DOHH2 (cell line): Measurements from ENCODE around the gene ARL16.

ENCODE experiments used
- H3F3A ChIP-seq: fragments of 200-600 bp; sonication (generic), shearing (Covaris generic); 2 replicates; pipeline ENCODE4 v1.6.0; 2016; ENCODE audit warnings: antibody characterized with exemption, mild to moderate bottlenecking; ENCODE audit not compliant: control insufficient read depth, insufficient read depth
- H3K27ac ChIP-seq: fragments of 200-600 bp; sonication (generic); 2 replicates; pipeline ENCODE4 v1.5.1; 2014; ENCODE audit warnings: low read depth, mild to moderate bottlenecking, low read length, moderate library complexity
- H3K27me3 ChIP-seq: fragments of 200-600 bp; sonication (generic); 2 replicates; pipeline ENCODE4 v1.6.1; 2014; ENCODE audit warnings: mild to moderate bottlenecking, low read length, mixed read lengths; ENCODE audit not compliant: control insufficient read depth
- H3K36me3 ChIP-seq: fragments of 200-600 bp; sonication (generic); 2 replicates; pipeline ENCODE4 v1.6.1; 2014; ENCODE audit warnings: mild to moderate bottlenecking, low read length, moderate library complexity, mixed read lengths; ENCODE audit not compliant: control insufficient read depth
- H3K4me1 ChIP-seq: fragments of 200-600 bp; sonication (generic); 2 replicates; pipeline ENCODE4 v1.6.1; 2014; ENCODE audit warnings: mild to moderate bottlenecking, low read length, mixed read lengths; ENCODE audit not compliant: control insufficient read depth
- H3K4me2 ChIP-seq: fragments of 200-600 bp; sonication (generic); 2 replicates; pipeline ENCODE4 v1.6.0; 2014; ENCODE audit warnings: mild to moderate bottlenecking, low read length, moderate library complexity
- H3K4me3 ChIP-seq: fragments of 200-600 bp; sonication (generic); 2 replicates; pipeline ENCODE4 v1.5.1; 2014; ENCODE audit warnings: mild to moderate bottlenecking, low read length, mixed read lengths
- H3K79me2 ChIP-seq: fragments of 200-600 bp; sonication (generic); 2 replicates; pipeline ENCODE4 v1.6.1; 2014; ENCODE audit warnings: mild to moderate bottlenecking, low read length, mixed read lengths; ENCODE audit not compliant: control insufficient read depth
- H3K9me2 ChIP-seq: fragments of 200-600 bp; sonication (generic); replicated peaks from 2 replicates; pipeline ENCODE4 v1.6.1; 2014; ENCODE audit warnings: mild to moderate bottlenecking, low read length, mixed read lengths; ENCODE audit not compliant: control insufficient read depth
- H3K9me3 ChIP-seq: fragments of 200-600 bp; sonication (generic); 2 replicates; pipeline ENCODE4 v1.6.1; 2014; ENCODE audit warnings: antibody characterized with exemption, low read length, mixed read lengths; ENCODE audit not compliant: control insufficient read depth, insufficient read depth
- H4K20me1 ChIP-seq: fragments of 200-600 bp; sonication (generic); 2 replicates; pipeline ENCODE4 v1.6.0; 2014; ENCODE audit warnings: low read depth, mild to moderate bottlenecking, antibody characterized with exemption, low read length, moderate library complexity; ENCODE audit not compliant: control insufficient read depth, insufficient read depth
- EZH2phosphoT487 ChIP-seq: fragments of 200-600 bp; sonication (generic); IDR thresholded peaks from 2 replicates; pipeline ENCODE4 v1.6.1; 2017; ENCODE audit warnings: borderline replicate concordance, mild to moderate bottlenecking, antibody characterized with exemption, low read length, moderate library complexity, mixed read lengths
- TF ChIP-seq, protein P1 (sequence below): fragments of 200-600 bp; sonication (generic); IDR thresholded peaks from one replicate; pipeline ENCODE4 v1.5.1; 2014; ENCODE audit warnings: antibody characterized with exemption, mild to moderate bottlenecking, low read depth, low read length; ENCODE audit not compliant: poor library complexity, severe bottlenecking

Gene ARL16

DNA sequence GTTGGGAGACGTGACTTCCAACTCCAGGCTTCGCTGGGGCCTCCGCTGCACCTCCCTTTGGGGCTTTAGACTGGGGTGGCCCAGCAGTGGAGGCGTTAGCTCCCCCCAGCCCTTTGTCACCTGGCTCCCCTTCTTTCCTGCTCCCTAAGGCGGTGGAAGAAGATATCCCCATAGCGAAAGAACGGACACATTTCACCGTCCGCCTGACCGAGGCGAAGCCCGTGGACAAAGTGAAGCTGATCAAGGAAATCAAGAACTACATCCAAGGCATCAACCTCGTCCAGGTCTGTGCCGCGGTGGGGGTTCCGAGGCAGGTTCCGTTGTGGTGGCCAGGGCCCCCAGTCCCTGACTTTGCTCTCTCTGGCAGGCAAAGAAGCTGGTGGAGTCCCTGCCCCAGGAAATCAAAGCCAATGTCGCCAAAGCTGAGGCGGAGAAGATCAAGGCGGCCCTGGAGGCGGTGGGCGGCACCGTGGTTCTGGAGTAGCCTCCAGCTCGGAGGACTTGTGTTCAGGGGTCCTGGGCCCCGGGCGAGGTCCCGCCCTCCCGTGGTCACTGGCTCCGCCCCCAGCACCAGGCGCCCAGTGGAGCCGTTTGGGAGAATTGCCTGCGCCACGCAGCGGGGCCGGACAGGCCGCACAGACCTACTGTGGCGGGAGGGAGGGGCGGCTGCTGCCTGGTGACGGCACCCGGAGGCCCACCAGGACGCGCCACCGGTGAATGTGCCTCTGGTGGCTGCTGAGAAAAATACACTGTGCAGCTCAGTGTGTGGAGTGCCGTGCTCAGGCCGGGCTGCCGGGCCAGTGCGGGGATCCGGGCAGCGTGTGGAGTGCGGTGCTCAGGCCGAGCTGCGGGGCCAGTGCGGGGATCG, 23.4 kb upstream of the ARL16 start:
- Histone ChIP-seq H3K27me3 (no peaks in the 10 kb centered on the region), H3K4me2 (no peak overlapping the region), H3K9me2 (no peaks in the 10 kb centered on the region), H3K4me1 (peaks cover 30% of the 10 kb centered on the region), H3F3A (peaks cover 21% of the 10 kb centered on the region), H3K27ac (no peak overlapping the region), H4K20me1 (peaks cover 8% of the 10 kb centered on the region; the same call in 1 of the 2 replicates), H3K4me3 (no peak overlapping the region), H3K9me3 (no peaks in the 10 kb centered on the region), H3K36me3 (peaks cover 70% of the 10 kb centered on the region), H3K79me2 (peaks cover 60% of the 10 kb centered on the region)
- TF ChIP-seq, protein P1, sequence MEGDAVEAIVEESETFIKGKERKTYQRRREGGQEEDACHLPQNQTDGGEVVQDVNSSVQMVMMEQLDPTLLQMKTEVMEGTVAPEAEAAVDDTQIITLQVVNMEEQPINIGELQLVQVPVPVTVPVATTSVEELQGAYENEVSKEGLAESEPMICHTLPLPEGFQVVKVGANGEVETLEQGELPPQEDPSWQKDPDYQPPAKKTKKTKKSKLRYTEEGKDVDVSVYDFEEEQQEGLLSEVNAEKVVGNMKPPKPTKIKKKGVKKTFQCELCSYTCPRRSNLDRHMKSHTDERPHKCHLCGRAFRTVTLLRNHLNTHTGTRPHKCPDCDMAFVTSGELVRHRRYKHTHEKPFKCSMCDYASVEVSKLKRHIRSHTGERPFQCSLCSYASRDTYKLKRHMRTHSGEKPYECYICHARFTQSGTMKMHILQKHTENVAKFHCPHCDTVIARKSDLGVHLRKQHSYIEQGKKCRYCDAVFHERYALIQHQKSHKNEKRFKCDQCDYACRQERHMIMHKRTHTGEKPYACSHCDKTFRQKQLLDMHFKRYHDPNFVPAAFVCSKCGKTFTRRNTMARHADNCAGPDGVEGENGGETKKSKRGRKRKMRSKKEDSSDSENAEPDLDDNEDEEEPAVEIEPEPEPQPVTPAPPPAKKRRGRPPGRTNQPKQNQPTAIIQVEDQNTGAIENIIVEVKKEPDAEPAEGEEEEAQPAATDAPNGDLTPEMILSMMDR = peak; percentile 14
- no peak for TF ChIP-seq EZH2phosphoT487

DNA sequence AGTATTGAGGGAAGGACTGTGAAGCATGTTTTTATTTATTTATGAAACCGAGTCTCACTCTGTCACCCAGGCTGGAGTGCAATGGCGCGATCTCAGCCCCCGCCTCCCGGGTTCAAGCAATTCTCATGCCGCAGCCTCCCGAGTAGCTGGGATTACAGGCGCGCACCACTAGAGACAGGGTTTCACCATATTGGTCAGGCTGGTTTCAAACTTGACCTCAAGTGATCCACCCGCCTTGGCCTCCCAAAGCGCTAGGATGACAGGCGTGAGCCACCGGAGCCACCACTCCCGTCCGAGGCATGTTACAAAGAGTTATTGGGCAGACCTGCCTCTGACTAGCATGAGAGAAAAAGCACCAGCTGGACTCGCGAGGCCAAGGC, 22.6 kb upstream of the ARL16 start:
- TF ChIP-seq, protein P1 = no peak
- no peak for TF ChIP-seq EZH2phosphoT487
- no peak overlapping the region for H3K4me3 ChIP-seq
- no peak overlapping the region for H3K4me2 ChIP-seq
- peaks cover 14% of the 10 kb centered on the region; the same call in 1 of the 2 replicates for H4K20me1 ChIP-seq
- H3K27ac ChIP-seq = no peak overlapping the region
- H3K9me2 ChIP-seq = no peaks in the 10 kb centered on the region
- H3K9me3 ChIP-seq = no peaks in the 10 kb centered on the region
- peaks cover 67% of the 10 kb centered on the region for H3K79me2 ChIP-seq
- H3F3A ChIP-seq = peaks cover 18% of the 10 kb centered on the region
- no peaks in the 10 kb centered on the region for H3K27me3 ChIP-seq
- H3K36me3 ChIP-seq = peaks cover 78% of the 10 kb centered on the region
- H3K4me1 ChIP-seq = peaks cover 30% of the 10 kb centered on the region

DNA sequence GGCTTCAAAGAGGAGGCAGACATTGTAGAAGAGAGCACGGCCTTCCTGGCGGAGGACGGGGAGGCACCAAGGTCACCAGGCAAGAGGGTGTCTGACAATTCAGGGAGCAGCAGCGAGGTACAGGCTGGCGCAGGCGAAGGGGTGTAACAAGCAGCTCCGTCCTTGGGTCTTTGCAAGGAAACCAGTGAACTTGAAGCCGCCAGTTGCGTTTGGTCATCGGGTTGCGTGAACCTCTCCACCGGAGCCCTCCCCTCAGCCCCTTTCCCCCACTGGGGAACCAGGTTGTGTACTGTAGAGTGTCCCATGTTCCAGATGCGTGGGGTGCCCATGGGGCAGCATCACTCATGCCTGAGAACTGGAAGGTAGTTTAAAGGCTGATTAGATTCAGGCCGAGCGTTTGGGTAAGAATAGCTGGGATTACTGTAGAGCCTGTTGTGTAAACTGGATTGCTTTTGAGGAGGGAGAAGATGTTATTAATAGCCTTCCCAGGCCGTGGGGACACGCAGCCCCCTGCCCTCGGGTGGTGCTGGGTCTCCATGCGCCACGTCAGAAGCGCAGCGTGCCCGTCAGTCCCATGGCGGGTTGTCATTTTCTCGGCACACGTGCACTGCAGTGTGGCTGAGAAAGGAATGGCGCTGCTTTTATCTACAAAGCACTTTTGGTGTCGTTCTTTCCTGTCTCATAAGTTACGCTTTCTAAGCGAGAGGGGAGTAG, 22.1 kb upstream of the ARL16 start:
- peaks cover 18% of the 10 kb centered on the region for H3F3A ChIP-seq
- H3K4me2 ChIP-seq = no peak overlapping the region
- no peak overlapping the region for H3K27ac ChIP-seq
- peaks cover 17% of the 10 kb centered on the region; the same call in 1 of the 2 replicates for H4K20me1 ChIP-seq
- no peaks in the 10 kb centered on the region for H3K9me3 ChIP-seq
- no peaks in the 10 kb centered on the region for H3K9me2 ChIP-seq
- peaks cover 83% of the 10 kb centered on the region for H3K36me3 ChIP-seq
- H3K4me3 ChIP-seq = no peak overlapping the region
- no peaks in the 10 kb centered on the region for H3K27me3 ChIP-seq
- H3K79me2 ChIP-seq = peaks cover 70% of the 10 kb centered on the region
- H3K4me1 ChIP-seq = peaks cover 30% of the 10 kb centered on the region
- TF ChIP-seq, protein P1 = no peak
- TF ChIP-seq EZH2phosphoT487 = no peak
